Erythroblast (primary cell): ENCODE measurements around the gene IFNGR1.

ENCODE experiments used
- GATA1 ChIP-seq: IDR thresholded peaks from 2 replicates; pipeline ENCODE4 v1.6.1; 2011; ENCODE audit warnings: low read depth, mild to moderate bottlenecking, control low read depth, low read length, moderate library complexity
- POLR2A ChIP-seq: IDR thresholded peaks from 2 replicates; pipeline ENCODE4 v1.6.1; 2011; ENCODE audit warnings: mild to moderate bottlenecking, low read length

GRCh38 chr6:137148306-137149034, 70.7 kb downstream of the IFNGR1 start:
- TF ChIP-seq POLR2A (no peak), GATA1 (no peak)
